ENCODE measurements around the gene SCFD2.

The SCFD2 gene

GRCh38 chr4:52925531-52925968, 440.3 kb downstream of the SCFD2 start:
- TF ChIP-seq CTCF (IDR thresholded peaks at IDR 0.05): no peak
- Mint-ChIP-seq H3K27ac (peak overlapping the region; percentile 99), H3K4me1 (peaks cover 50% of the 10 kb centered on the region), H3K27me3 (ENCODE audit: low read depth, poor library complexity) (no peaks in the 10 kb centered on the region), H3K4me3 (no peak overlapping the region), H3K9me3 (peaks cover 12% of the 10 kb centered on the region), H3K36me3 (ENCODE audit: low read depth) (peaks cover 9% of the 10 kb centered on the region)
- DNase-seq: no peak

- peaks cover 16% of the 10 kb centered on the region for H3K4me1 Mint-ChIP-seq
- H3K27ac Mint-ChIP-seq: no peak overlapping the region
- no peak for DNase-seq
- H3K36me3 Mint-ChIP-seq (ENCODE audit: low read depth): no peaks in the 10 kb centered on the region
- no peak for TF ChIP-seq CTCF (IDR thresholded peaks at IDR 0.05)
- H3K9me3 Mint-ChIP-seq: no peaks in the 10 kb centered on the region
- H3K27me3 Mint-ChIP-seq (ENCODE audit: low read depth, poor library complexity): no peaks in the 10 kb centered on the region
- no peak overlapping the region for H3K4me3 Mint-ChIP-seq
These were observed 446.4 kb downstream of the SCFD2 start for GRCh38 chr4:52919461-52919860.

- no peaks in the 10 kb centered on the region for H3K27me3 Mint-ChIP-seq (ENCODE audit: low read depth, poor library complexity)
- no peak for TF ChIP-seq CTCF (IDR thresholded peaks at IDR 0.05)
- no peaks in the 10 kb centered on the region for H3K9me3 Mint-ChIP-seq
- H3K4me3 Mint-ChIP-seq: no peak overlapping the region
- H3K27ac Mint-ChIP-seq: no peak overlapping the region
- peaks cover 16% of the 10 kb centered on the region for H3K4me1 Mint-ChIP-seq
- no peaks in the 10 kb centered on the region for H3K36me3 Mint-ChIP-seq (ENCODE audit: low read depth)
- no peak for DNase-seq
These were observed 448.0 kb downstream of the SCFD2 start for GRCh38 chr4:52917817-52918216.

- Mint-ChIP-seq H3K4me1 (peaks cover 15% of the 10 kb centered on the region), H3K27ac (no peak overlapping the region), H3K27me3 (ENCODE audit: low read depth, poor library complexity) (no peaks in the 10 kb centered on the region), H3K36me3 (ENCODE audit: low read depth) (no peaks in the 10 kb centered on the region), H3K4me3 (no peak overlapping the region), H3K9me3 (no peaks in the 10 kb centered on the region)
- TF ChIP-seq CTCF (IDR thresholded peaks at IDR 0.05): no peak
- DNase-seq: no peak
These were observed 450.0 kb downstream of the SCFD2 start for GRCh38 chr4:52915730-52916300.

GRCh38 chr4:52915191-52915590, 450.7 kb downstream of the SCFD2 start:
- no peaks in the 10 kb centered on the region for H3K36me3 Mint-ChIP-seq (ENCODE audit: low read depth)
- no peak for TF ChIP-seq CTCF (IDR thresholded peaks at IDR 0.05)
- no peak for DNase-seq
- peaks cover 15% of the 10 kb centered on the region for H3K4me1 Mint-ChIP-seq
- no peak overlapping the region for H3K27ac Mint-ChIP-seq
- no peaks in the 10 kb centered on the region for H3K9me3 Mint-ChIP-seq
- no peak overlapping the region for H3K4me3 Mint-ChIP-seq
- no peaks in the 10 kb centered on the region for H3K27me3 Mint-ChIP-seq (ENCODE audit: low read depth, poor library complexity)

- no peak for TF ChIP-seq CTCF (IDR thresholded peaks at IDR 0.05)
- DNase-seq: no peak
- peaks cover 15% of the 10 kb centered on the region for H3K4me1 Mint-ChIP-seq
- H3K27ac Mint-ChIP-seq: no peak overlapping the region
- H3K4me3 Mint-ChIP-seq: no peak overlapping the region
- H3K9me3 Mint-ChIP-seq: no peaks in the 10 kb centered on the region
- no peaks in the 10 kb centered on the region for H3K27me3 Mint-ChIP-seq (ENCODE audit: low read depth, poor library complexity)
- no peaks in the 10 kb centered on the region for H3K36me3 Mint-ChIP-seq (ENCODE audit: low read depth)
These were observed 451.7 kb downstream of the SCFD2 start for GRCh38 chr4:52914051-52914605.

Measured in nephron progenitor cell (in vitro differentiated cells).